ENCODE results near the gene MRPS7.

DNA sequence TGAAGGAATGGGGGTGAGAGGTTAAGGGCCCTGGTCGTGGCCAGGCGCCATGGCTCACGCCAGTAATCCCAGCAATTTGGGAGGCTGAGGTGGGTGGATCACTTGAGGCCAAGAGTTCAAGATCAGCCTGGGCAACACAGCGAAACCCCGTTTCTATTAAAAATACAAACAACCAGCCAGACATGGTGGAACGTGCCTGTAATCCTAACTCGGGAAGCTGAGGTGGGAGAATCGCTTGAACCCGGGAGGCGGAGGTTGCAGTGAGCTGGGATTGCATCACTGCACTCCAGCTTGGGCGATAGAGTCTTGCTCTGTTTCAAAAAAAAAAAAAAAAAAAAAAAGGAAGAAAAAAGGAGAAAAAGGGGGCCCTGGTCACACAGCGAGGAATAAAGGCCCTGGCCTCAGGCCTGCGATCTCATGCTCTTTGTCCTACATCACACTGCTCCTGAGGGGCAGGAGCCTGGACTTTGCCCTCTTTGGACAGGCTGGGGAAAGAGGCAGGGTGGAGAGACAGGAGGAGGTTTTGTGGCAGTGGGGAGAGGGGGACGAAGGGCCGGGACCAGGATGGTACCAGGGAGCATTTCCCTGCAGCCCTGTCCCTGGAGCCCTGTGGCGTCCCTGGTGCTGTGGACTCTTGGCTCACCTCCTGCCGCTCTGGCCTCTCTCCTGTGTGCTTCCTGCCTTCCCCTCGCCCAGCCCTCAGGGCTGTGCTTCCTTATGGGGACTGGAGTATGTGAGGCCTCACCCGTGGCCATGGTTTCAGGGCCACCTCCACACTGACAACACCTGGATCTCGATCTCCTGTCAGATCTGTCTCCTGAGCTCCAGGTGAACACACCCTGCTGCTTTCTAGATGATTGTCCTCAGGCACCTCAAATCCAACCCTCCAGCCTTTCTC, 47.3 kb downstream of the MRPS7 start:
- TF ChIP-seq, protein P1, sequence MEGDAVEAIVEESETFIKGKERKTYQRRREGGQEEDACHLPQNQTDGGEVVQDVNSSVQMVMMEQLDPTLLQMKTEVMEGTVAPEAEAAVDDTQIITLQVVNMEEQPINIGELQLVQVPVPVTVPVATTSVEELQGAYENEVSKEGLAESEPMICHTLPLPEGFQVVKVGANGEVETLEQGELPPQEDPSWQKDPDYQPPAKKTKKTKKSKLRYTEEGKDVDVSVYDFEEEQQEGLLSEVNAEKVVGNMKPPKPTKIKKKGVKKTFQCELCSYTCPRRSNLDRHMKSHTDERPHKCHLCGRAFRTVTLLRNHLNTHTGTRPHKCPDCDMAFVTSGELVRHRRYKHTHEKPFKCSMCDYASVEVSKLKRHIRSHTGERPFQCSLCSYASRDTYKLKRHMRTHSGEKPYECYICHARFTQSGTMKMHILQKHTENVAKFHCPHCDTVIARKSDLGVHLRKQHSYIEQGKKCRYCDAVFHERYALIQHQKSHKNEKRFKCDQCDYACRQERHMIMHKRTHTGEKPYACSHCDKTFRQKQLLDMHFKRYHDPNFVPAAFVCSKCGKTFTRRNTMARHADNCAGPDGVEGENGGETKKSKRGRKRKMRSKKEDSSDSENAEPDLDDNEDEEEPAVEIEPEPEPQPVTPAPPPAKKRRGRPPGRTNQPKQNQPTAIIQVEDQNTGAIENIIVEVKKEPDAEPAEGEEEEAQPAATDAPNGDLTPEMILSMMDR (conservative IDR thresholded peaks at IDR 0.05 in 1 of 2, IDR thresholded peaks at IDR 0.05 in 1 of 2; ENCODE audit: extremely low read depth in 1 of 2, insufficient read depth in 1 of 2, low read depth in 1 of 2, low read length in 2 of 2): no peak
- no peak for TF ChIP-seq EZH2 (IDR thresholded peaks at IDR 0.05; ENCODE audit: borderline replicate concordance, low read length)
